ENCODE measurements around the gene DNMBP. TPM values are rescaled to one million over a fixed set of nuclear protein-coding genes. Genes with fewer than 3 reads are reported as not detected.
"Not testable (repeated sequence)": the region's sequence is repeated elsewhere in the genome, so short reads cannot be mapped to it uniquely, and the experiment has no call there.

The DNMBP gene
- total RNA-seq, 2 donors from 2014 or later = 13.1 to 15.5 TPM

DNA sequence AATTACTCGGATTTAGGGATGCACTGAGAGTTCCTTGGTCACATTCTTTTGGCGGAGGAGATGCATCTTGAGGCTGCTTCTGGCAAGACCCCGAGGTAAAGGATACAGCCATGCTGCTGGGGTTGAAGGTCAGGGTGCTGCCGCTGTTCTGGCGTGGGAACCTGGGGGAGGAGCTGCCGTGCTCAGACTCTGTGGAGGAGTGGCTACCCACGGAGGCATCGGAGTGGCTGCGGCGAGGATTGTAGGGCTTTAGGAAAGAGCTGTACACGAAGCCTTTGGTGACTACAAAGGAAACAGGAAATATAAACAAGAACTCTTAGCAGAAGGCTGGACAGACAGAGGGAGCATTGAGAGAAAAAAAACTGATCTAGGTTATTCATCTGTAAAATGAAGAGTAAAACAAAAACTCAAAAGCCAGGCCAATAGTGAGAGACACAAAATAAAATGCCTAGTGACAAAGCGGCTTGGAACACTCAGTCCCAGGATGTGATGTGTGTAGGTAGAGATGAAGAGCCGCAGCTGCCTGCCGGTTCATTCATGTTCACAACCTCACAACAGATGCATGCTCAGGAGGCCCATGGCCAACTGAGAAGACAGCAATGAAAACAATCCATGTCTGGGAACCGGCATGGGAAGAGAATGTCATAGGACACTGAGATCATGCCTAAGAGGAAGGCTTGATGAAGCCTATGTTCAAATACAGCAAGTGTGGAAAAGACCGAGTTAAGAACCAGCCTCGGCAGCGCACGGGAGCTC lies 129.5 kb downstream of the DNMBP start:
- intact Hi-C loops (cut with DNase I) = no loop called here
- DNase-seq (ENCODE audit: low spot score) = no peak

DNA sequence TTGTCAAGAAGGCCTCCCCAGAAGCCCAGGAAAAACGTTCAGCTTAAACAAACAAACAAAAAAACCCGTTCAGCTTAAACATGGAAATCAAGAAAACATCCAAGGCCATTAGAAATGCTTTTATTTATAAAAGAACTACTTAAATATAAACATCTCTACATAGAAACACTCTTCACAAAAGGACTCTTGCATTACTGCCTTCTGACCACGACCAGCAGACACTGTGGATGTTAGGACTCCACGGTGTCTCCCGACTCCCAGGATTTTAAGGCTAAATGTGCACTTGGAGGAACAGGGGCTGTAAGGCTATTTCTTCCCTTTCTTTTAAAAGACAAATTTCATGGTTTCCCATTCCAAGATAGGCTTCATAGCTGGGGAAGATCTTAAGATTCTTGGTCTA lies 134.3 kb downstream of the DNMBP start:
- intact Hi-C loops (cut with DNase I) = no loop called here
- DNase-seq (ENCODE audit: low spot score) = no peak

DNA sequence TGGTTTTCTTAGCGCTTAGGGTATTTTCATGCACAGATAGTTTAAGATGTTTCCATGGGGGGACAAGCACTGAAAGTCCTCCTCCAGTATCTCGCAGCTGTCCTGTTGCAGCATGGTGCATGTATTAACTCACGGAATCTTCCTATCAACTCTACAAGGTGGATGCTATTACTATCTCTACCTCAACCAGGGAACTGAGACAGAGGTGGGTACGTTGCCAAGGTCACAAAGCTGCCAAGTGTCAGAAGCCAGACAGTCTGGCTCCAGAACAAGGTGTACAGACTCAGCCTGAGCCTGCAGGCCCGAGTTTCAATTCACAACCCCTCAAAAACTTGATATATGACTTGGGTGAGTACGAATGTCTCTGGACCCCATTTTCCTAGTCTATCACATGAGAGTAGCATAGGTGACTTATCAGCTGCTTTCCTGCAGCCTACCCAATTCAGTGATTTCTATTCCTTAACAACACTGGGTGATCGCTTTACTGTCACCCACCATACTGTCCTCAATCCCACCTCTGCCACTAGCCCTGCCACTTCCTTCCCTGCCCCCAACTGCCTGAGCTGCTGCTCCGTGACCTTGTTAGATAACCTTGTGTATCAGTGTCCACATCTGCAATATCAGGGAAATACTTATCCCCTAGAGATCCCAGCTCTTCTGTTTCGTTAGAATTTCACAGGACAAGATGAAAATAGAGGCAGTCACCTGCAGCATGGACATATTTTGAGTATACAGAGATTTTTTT lies 135.2 kb downstream of the DNMBP start:
- no peak for DNase-seq (ENCODE audit: low spot score)
- intact Hi-C loops (cut with DNase I) = no loop called here

DNA sequence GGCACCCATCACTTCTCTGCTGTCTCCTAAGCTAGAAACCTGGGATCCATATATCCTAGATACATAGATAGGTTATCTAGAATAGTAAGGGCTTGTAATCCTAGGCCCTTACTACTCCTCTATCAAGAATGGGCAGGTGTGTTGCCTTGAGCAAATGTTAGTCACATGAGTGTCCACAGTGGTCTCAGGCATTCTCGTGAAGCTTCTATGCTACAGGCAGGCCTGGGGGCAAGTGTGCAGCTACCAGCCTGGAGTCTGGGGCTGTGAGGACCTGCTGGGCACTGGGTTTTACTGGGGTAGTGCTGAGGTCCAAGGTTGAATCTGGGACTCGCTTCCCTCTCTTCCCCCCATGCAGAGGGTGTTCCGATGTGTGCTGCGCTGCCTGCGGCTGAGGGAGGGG lies 135.9 kb downstream of the DNMBP start:
- DNase-seq (ENCODE audit: low spot score) = no peak
- intact Hi-C loops (cut with DNase I) = no loop called here

DNA sequence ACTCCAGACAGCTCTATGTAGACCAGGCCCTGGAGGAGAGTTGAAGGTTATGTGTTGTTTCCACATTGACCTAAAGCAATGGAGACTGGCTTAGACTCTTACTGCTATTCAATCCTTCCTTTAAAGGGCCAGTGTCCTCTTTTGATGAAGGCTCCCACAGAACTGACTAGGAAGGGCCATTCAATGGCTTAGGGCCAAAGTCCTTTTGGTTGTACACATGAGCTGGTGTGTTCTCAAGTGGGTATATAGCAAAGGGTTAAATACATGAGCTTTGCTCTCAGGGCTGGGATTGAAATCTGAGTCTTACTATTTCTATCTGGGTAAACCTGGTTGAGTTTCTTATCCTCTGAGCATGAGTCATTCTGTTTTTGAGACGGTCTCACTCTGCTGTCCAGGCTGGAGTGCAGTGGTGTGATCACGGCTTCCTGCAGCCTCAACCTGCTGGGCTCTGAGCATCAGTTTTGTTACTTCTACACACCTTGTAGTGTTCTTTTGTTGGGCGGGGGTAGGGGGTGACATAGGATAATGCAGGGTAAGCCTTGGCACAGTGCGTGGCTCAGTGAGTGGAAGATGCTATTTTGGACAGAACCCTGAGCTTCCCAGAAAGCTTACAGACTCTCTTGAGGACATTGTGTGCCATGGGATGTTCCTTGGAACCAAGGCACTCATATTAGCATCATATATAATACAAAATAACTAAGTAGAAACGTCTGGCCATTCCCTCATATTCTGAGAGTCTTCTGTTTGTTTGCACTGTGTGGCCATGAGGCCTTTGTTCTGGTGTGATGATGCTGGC lies 137.2 kb downstream of the DNMBP start:
- intact Hi-C loops (cut with DNase I) = no loop called here
- DNase-seq (ENCODE audit: low spot score) = no peak

DNA sequence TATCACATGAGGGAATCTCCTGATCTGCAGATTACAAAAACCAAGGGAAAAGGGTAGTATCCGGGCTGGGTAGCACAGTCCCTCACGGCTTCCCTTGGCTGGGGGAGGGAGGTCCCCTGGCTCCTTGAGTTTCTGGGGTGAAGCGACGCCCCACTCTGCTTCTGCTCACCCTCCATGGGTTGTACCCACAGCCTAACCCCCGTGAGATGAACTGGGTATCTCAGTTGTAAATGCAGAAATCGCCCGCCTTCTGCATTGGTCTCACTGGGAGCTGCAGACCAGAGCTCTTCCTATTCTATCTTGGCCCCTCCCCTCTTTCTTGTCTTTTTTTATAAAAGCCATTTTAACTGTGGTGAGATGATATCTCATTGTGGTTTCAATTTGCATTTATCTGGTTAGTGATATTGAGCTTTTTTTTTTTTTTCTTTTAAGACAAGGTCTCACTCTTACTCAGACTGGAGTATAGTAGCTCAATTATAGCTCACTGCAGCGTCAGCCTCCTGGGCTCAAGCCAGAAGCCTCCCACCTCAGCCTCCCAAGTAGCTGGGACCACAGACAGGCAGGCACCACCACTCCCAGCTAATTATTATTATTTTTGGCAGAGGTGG lies 139.5 kb downstream of the DNMBP start:
- no peak for DNase-seq (ENCODE audit: low spot score)
- intact Hi-C loops (cut with DNase I) = no loop called here

DNA sequence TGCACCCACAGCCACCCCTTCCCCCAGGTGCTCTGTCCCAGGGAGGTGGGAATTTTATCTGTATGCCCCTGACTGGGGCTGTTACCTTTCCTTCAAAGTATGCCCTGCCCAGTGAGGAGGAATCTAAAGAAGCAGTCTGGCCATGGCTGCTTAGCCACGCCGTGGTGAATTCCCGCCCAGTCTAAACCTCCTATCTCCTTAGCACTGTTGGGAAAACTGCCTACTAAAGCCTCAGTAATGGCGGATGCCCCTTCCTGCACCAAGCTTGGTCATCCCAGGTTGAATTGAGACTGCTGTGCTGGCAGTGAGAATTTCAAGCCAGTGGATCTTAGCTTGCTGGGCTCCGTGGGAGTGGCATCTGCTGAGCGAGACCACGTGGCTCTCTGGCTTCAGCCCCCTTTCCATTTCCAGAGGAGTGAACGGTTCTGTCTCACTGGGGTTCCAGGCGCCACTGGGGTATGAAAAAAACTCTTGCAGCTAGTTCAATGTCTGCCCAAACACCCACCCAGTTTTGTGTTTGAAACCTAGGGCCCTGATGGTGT lies 140.1 kb downstream of the DNMBP start:
- intact Hi-C loops (cut with DNase I) = no loop called here

DNA sequence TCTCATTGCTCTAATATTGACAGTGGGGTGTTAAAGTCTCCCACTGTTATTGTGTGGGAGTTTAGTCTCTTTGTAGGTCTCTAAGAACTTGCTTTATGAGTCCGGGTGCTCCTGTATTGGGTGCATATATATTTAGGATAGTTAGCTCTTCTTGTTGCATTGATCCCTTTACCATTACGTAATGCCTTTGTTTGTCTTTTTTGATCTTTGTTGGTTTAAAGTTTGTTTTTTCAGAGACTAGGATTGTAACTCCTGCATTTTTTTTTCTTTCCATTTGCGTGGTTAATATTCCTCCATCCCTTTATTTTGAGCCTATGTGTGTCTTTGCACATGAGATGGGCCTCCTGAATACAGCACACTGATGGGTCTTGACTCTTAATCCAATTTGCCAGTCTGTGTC lies 142.5 kb downstream of the DNMBP start:
- intact Hi-C loops (cut with DNase I); DNase-seq (ENCODE audit: low spot score): not testable (repeated sequence)

More for the DNA sequence above, 140.1 kb downstream of the DNMBP start:
- no peak for DNase-seq (ENCODE audit: low spot score)

DNA sequence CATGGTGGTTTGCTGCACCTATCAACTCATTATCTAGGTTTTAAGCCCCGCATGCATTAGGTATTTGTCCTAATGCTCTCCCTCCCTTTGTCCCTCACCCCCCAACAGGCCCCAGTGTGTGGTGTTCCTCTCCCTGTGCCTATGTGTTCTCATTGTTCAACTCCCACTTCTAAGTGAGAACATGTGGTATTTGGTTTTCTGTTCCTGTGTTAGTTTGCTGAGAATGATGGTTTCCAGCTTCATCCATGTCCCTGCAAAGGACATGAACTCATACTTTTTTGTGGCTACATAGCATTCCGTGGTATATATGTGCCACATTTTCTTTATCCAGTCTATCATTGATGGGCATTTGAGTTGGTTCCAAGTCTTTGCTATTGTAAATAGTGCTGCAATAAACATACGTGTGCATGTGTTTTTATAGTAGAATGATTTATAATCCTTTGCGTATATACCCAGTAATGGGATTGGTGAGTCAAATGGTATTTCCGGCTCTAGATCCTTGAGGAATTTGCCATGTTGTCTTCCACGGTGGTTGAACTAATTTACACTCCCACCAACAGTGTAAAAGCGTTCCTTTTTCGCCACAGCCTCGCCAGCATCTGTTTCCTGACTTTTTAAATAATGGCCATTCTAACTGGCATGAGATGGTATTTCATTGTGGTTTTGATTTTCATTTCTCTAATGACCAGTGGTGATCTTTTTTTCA lies 146.1 kb downstream of the DNMBP start:
- DNase-seq (ENCODE audit: low spot score); intact Hi-C loops (cut with DNase I): not testable (repeated sequence)

DNA sequence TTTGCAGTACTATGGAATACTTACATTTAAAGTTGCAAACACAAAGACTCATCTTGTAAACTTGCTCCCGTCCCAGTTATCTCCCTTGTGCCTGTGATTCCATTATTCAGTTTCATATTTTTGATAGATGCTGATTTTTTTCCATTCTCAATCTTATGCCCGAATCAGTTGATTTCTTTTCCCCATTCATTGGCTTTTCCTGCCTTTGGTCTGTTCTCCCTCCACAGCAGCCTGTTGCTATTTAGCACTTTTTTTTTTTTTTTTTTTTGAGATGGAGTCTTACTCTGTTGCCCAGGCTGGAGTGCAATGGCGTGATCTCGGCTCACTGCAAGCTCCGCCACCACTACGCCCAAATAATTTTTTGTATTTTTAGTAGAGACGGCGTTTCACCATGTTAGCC lies 149.3 kb downstream of the DNMBP start:
- DNase-seq (ENCODE audit: low spot score) = no peak
- intact Hi-C loops (cut with DNase I) = no loop called here

DNA sequence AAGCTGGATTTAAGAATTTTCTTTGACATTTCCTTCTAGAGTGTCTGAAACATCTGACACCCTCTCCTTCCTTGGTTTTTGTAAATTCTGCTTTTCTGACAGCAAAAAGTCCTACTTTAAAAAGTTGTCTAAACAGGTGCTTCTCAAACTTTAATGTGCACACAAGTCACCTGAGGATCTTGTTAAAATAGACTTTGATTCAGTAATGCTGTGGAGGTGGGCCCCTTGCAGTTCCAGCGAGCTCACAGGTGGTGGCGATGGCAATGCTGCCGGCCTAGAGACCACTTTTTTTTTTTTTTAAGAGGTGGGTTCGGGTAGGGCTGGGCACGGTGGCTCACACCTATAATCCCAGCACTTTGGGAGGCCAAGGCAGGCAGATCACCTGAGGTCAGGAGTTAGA lies 150.2 kb downstream of the DNMBP start:
- DNase-seq (ENCODE audit: low spot score) = no peak
- intact Hi-C loops (cut with DNase I) = no loop called here

DNA sequence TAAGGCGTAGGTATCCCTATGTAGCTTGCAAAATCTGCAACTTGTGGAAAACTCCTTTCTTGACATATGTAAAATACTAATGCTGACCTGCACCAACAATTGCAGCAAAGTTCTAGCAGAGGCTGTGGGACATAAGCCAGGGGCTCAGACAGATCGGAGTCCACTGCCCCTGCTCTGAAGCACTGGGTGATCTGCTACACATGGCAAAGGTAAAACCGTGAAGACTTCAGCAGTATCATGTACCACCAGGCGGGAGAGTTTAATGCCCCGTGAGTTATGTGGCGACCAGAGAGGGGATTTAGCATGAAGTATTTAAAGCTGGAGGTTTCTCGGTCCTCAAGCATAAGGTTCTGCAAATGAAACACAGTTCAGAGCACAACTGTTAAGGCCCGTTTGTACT lies 150.9 kb downstream of the DNMBP start:
- intact Hi-C loops (cut with DNase I) = no loop called here
- no peak for DNase-seq (ENCODE audit: low spot score)

DNA sequence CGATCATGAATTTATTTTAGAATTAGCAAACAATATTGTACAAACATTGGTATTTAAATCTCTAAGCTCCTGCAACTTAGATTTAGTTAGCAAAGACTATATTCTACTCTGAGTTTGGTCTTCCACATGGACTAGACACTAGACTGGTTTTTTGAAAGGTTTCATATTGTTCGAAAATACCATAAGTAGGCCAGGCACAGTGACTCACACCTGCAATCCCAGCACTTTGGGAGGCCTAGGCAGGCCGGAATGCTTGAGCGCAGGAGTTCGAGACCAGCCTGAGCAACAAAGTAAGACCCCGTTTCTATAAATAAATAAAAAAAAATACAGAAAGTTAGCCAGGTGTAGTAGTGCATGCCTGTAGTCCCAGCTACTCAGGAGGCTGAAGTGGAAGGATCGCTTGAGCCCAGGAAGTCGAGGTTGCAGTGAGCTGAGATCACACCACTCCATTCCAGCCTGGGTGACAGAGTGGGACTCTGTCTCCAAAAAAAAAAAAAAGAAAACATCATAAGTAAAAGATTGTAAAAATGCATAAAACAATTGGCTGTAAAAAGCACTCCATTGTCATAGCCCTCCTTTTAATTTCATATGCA lies 154.2 kb downstream of the DNMBP start:
- no peak for DNase-seq (ENCODE audit: low spot score)
- intact Hi-C loops (cut with DNase I) = no loop called here

DNA sequence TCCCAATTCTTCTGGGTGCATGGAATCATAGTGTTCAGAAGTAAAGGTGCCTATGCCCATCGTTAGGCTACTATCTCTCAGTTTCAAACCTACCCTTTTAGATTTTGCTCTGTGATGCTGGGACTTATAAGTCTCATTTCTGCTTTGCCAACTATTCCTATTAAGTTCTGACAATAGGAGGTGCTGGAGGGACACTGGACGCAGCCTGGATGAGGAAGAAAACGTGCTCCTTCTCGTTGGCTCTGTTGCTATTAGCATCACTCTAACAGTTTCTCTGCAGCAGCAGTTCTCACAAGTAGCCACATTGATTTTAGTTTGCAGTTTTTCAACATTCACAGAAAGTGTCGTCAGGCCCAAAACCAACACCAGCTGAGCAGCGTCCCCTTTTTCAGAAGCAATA lies 154.9 kb downstream of the DNMBP start:
- DNase-seq (ENCODE audit: low spot score) = no peak

DNA sequence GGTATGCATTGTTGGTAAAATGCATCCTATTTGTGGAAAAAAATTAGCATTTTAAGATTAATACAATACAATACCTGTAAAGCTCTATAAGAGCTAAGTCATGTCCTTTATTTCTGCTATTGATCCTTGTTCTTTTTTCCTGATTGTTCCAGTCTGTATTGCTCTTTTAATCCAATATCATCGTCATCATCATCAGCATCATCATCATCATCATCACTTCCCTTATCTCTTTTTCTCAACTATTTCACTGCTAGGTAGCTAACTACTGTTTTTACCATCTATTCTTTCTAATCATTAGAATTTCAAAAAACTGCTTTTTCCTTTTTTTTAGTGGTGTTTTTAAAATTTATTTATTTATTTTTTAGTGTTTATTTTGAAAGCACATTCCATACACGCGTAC lies 156.1 kb downstream of the DNMBP start:
- intact Hi-C loops (cut with DNase I) = no loop called here
- no peak for DNase-seq (ENCODE audit: low spot score)

More for the DNA sequence above, 154.9 kb downstream of the DNMBP start:
- intact Hi-C loops (cut with DNase I) = no loop called here

DNA sequence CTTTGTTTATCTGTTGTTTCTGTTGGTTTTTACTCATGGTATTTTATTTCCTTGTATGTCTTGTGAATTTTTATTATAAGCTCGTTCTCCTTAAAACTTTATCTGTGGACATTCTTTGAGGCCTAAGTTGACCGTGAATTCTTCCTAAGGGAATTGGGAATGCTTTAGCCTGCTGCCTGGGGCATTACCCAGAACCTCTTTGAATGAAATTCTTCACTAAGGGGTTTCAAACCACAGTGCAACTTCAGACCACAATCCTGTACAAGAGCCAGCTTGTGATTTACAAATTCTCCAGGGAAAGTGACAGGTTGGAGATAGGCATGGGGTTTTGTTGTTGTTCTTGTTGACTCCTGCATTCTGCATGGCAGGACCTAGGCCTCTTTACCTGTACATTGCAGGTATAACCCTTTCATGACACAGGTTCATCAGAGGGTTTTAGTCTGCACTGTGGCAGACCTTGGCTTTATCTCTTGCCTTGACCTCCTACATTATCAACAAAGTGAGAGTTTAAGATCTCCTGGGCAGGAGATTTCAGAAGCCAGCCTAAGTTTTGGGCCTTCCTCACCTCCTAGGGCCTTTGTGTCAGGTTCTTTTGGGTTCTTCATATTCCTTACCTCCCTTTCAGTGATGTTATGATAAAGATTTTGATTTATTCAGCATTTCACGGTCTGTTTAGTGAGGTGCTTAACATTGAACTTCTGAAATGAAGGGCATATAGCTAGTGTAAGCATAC lies 157.1 kb downstream of the DNMBP start:
- DNase-seq (ENCODE audit: low spot score) = no peak
- intact Hi-C loops (cut with DNase I) = no loop called here

DNA sequence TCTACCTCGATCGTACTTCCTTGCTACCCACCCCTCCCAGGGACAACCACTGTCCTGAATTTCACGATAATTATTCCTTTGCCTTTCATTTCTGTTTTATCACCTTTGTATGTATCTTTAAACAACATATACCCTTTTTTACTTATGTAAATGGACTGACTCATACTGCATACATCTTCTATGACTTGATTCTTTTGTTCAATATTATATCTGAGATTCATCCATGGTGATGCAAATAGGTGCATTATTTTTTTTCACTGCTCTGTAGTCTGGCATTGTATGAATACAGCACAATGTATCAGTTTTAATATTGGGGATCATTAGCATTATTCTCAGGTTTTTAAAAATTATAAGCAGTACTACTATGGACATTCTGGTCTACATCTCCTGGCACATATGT lies 157.9 kb downstream of the DNMBP start:
- intact Hi-C loops (cut with DNase I) = no loop called here
- no peak for DNase-seq (ENCODE audit: low spot score)

DNA sequence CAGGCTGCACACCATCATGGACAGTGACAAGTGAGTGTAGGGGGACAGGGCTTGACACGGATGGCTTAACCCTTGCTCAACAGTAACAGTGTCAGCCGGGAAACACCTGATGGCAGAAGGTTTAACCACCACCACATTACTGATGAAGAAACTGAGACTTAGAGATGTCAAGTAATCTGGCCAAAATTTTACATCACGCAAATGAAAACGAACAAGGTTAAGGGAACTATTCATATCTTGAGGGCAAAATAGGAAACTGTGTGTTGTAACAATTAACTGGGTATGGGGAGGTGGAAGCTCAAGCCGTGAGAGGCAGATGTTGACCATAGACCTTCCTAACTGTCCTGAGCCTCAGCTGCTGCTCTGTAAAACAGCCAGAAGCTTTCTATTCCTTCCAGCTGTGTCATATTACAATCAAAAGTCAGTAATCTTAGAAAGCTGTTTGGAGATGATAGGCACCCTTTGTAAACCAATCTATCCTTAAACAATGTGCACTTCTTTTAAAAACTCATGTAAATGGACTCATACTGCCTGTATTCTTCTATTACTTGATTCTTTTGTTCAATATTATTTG lies 158.9 kb downstream of the DNMBP start:
- DNase-seq (ENCODE audit: low spot score) = no peak
- intact Hi-C loops (cut with DNase I) = no loop called here

Data from posterior vena cava (tissue), 2 donors.